Liver (tissue), 9 donors: ENCODE data around the gene MPPED2. TPM values are rescaled to one million over a fixed set of nuclear protein-coding genes. Genes with fewer than 3 reads are reported as not detected.

Experiments used
- DNase-seq: peaks from one replicate; pipeline ENCODE4 v3.0.0-alpha.2; 2017; ENCODE audit warnings: low spot score
- H3K27ac ChIP-seq, 2 donors: one replicate each; pipeline ENCODE4 v1.7.0; 2013; ENCODE audit warnings: inconsistent platforms in 2 of 2, low read length in 2 of 2, control low read depth in 1 of 2, low read depth in 1 of 2, mild to moderate bottlenecking in 1 of 2
- H3K27me3 ChIP-seq, 4 donors: one replicate each; pipeline versions ENCODE4 v1.6.1 to v1.7.0; 2013; ENCODE audit warnings: low read length in 3 of 4, inconsistent platforms in 1 of 4, mild to moderate bottlenecking in 1 of 4, moderate library complexity in 1 of 4; ENCODE audit not compliant: control insufficient read depth in 4 of 4, insufficient read depth in 4 of 4
- H3K36me3 ChIP-seq, 4 donors: one replicate each; pipeline versions ENCODE4 v1.6.1 to v1.7.0; 2013; ENCODE audit warnings: low read length in 3 of 4, mild to moderate bottlenecking in 3 of 4, low read depth in 1 of 4, moderate library complexity in 1 of 4; ENCODE audit not compliant: control insufficient read depth in 4 of 4, insufficient read depth in 3 of 4
- H3K4me1 ChIP-seq, 4 donors: one replicate each; pipeline versions ENCODE4 v1.6.1 to v1.7.0; 2013; ENCODE audit warnings: low read length in 3 of 4, mild to moderate bottlenecking in 3 of 4, moderate library complexity in 1 of 4; ENCODE audit not compliant: control insufficient read depth in 4 of 4, insufficient read depth in 4 of 4
- H3K4me3 ChIP-seq, 3 donors: one replicate each; pipeline versions ENCODE4 v1.6.1 to v1.7.0; 2013; ENCODE audit warnings: low read length in 3 of 3, control low read depth in 1 of 3, low read depth in 1 of 3, mild to moderate bottlenecking in 1 of 3
- H3K9ac ChIP-seq, 2 donors: one replicate each; pipeline ENCODE4 v1.7.0; 2013; ENCODE audit warnings: low read length in 2 of 2, mild to moderate bottlenecking in 2 of 2, moderate library complexity in 2 of 2, control low read depth in 1 of 2, low read depth in 1 of 2
- H3K9me3 ChIP-seq, 4 donors: one replicate each; pipeline versions ENCODE4 v1.6.1 to v1.7.0; 2013; ENCODE audit warnings: low read length in 3 of 4; ENCODE audit not compliant: control insufficient read depth in 4 of 4
- EGR1 ChIP-seq, 2 donors: IDR thresholded peaks; 2 replicates each; pipeline ENCODE4 v1.6.1; 2016 to 2018; ENCODE audit warnings: antibody characterized with exemption in 2 of 2, low read depth in 2 of 2
- FOXA1 ChIP-seq: IDR thresholded peaks from 2 replicates; pipeline ENCODE4 v1.6.1; 2016; ENCODE audit warnings: antibody characterized with exemption
- FOXA2 ChIP-seq: IDR thresholded peaks from 2 replicates; pipeline ENCODE4 v1.6.1; 2016; ENCODE audit warnings: antibody characterized with exemption
- GABPA ChIP-seq, 2 donors: IDR thresholded peaks in 1 of 2; conservative IDR thresholded peaks in 1 of 2; 2 replicates each; pipeline ENCODE4 v1.6.1; 2016; ENCODE audit warnings: antibody characterized with exemption in 2 of 2, mild to moderate bottlenecking in 1 of 2, moderate library complexity in 1 of 2
- HNF4A ChIP-seq, 2 donors: conservative IDR thresholded peaks; 2 replicates each; pipeline ENCODE4 v1.6.1; 2016; ENCODE audit warnings: antibody characterized with exemption in 2 of 2, mild to moderate bottlenecking in 2 of 2
- HNF4G ChIP-seq: IDR thresholded peaks from 2 replicates; pipeline ENCODE4 v1.6.1; 2016; ENCODE audit warnings: antibody characterized with exemption
- JUND ChIP-seq, 2 donors: IDR thresholded peaks; 2 replicates each; pipeline ENCODE4 v1.6.1; 2016; ENCODE audit warnings: antibody characterized with exemption in 2 of 2
- NR2F2 ChIP-seq: IDR thresholded peaks from 2 replicates; pipeline ENCODE4 v1.6.1; 2016; ENCODE audit warnings: antibody characterized with exemption
- RAD21 ChIP-seq, 2 donors: IDR thresholded peaks; 2 replicates each; pipeline ENCODE4 v1.6.1; 2016; ENCODE audit warnings: antibody characterized with exemption in 2 of 2, mild to moderate bottlenecking in 2 of 2
- YY1 ChIP-seq: IDR thresholded peaks from 2 replicates; pipeline ENCODE4 v1.6.1; 2016; ENCODE audit warnings: antibody characterized with exemption, mild to moderate bottlenecking
- WGBS: extraction: QIAGEN DNeasy Blood & Tissue Kit; methylation state at CpG from one replicate; pipeline ENCODE4 v1.1.7; 2013; 5-methylcytosine and 5-hydroxymethylcytosine counted together
- polyA plus RNA-seq, 2 donors: library from polyadenylated mRNA; stranded (reverse) in 1 of 2; unstranded in 1 of 2; fragments of 200-250 nt in 1 of 2; fragments of >200 nt in 1 of 2; fragmentation: Nextera tagmentation in 1 of 2; extraction: Ambion mirVana in 1 of 2; gene quantifications; one replicate each; pipeline versions ENCODE4 v1.2.1 to v1.2.3, GENCODE V29; 2013 to 2015
- total RNA-seq, 2 donors: library from RNA; depleted of rRNA; stranded (reverse); fragments of >200 nt; gene quantifications; one replicate each; pipeline ENCODE4 v1.2.3, GENCODE V29; 2014
- TF ChIP-seq, protein P1 (sequence below): IDR thresholded peaks from 2 replicates; pipeline ENCODE4 v1.6.1; 2016; ENCODE audit warnings: antibody characterized with exemption
- TF ChIP-seq, protein P2 (sequence below): IDR thresholded peaks from 2 replicates; pipeline ENCODE4 v1.6.1; 2016; ENCODE audit warnings: antibody characterized with exemption
- TF ChIP-seq, protein P3 (sequence below): IDR thresholded peaks from 2 replicates; pipeline ENCODE4 v1.6.1; 2016; ENCODE audit warnings: antibody characterized with exemption
- TF ChIP-seq, protein P4 (sequence below): fragments of 150-350 bp; IDR thresholded peaks from 2 replicates; pipeline ENCODE4 v1.5.1; 2017; ENCODE audit warnings: improper control_type of control experiment, low read depth, low read length; ENCODE audit not compliant: missing input control
- donor health status: healthy.
- donor health status: healthy.
- donor health status: healthy.
- donor health status: healthy.
- donor health status: healthy.

The MPPED2 gene
- total and polyA plus RNA-seq, 4 donors, result 0.22 to 1.6 (median 0.47) TPM

DNA sequence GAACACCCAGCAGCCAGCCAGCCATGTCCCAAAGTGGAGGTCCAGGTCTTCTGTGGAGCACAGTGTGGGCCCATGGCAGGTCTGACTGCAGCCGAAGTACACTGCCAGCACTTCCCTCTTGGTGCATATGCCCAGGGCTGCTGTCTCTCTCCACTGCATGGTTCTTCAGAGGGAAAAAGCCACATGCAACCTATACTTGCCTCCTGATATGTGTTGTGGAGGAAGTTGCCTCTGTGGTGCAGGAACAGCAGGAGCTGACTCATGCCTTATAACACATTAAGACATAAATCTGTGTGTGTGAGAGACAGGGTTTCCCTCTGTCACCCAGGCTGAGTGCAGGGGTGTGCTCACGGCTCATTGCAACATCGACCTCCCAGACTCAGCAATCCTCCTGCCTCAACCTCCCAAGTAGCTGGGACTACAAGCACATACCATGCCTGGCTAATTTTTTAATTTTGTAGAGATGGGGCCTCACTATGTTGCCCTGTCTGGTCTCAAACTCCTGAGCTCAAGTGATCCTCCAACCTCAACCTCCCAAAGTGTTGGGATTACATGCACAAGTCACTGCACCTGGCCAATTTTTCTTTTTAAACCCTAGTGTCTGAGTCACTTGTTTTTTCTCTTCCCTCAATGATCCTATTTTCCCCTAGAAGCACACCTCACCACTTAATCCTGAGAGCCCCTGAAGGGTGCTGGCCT, 98.8 kb downstream of the MPPED2 start:
- 76% methylated on average over 3 of the region's 3 CpGs for WGBS
- Histone ChIP-seq H3K36me3 (no peaks in the 10 kb centered on the region), H3K4me3 (no peak overlapping the region), H3K9ac (no peak overlapping the region), H3K9me3 (no peaks in the 10 kb centered on the region), H3K27ac (no peak overlapping the region), H3K27me3 (no peaks in the 10 kb centered on the region), H3K4me1 (peaks cover 0 to 20% (median 15%) of the 10 kb centered on the region in 4 donors)
- no peak for DNase-seq
- TF ChIP-seq YY1 (no peak), FOXA2 (no peak)
- TF ChIP-seq, protein P1, sequence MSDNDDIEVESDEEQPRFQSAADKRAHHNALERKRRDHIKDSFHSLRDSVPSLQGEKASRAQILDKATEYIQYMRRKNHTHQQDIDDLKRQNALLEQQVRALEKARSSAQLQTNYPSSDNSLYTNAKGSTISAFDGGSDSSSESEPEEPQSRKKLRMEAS, result no peak
- TF ChIP-seq, protein P2, sequence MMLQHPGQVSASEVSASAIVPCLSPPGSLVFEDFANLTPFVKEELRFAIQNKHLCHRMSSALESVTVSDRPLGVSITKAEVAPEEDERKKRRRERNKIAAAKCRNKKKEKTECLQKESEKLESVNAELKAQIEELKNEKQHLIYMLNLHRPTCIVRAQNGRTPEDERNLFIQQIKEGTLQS, result no peak

DNA sequence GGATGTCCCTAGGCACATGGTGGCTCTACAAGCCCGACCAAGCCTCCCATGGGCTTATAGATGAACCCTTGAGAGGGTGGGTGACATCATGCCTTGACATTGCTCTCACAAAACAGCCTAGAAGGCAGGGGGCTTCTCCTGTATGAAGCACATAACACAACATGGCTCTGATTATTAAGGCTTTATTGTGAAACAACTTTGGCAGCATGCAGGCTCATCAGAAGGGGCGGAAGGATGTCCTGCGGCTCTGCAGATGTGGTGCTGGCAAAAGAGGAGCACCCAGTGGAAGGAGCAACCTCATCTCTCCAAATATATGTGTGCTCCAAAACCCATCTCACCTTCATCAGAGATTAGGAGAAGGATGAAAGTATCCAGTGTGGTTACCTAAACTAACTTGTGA, 100.4 kb downstream of the MPPED2 start:
- no peaks in the 10 kb centered on the region for H3K27me3 ChIP-seq
- peaks cover 0 to 20% (median 15%) of the 10 kb centered on the region in 4 donors for H3K4me1 ChIP-seq
- TF ChIP-seq, protein P2, result no peak
- TF ChIP-seq, protein P1, result no peak
- TF ChIP-seq EGR1 (IDR thresholded peaks at IDR 0.05; ENCODE audit: low read depth in 2 of 2), result no peak
- no peak for TF ChIP-seq GABPA (IDR thresholded peaks at IDR 0.05 in 1 of 2, conservative IDR thresholded peaks at IDR 0.05 in 1 of 2)
- TF ChIP-seq, protein P3, sequence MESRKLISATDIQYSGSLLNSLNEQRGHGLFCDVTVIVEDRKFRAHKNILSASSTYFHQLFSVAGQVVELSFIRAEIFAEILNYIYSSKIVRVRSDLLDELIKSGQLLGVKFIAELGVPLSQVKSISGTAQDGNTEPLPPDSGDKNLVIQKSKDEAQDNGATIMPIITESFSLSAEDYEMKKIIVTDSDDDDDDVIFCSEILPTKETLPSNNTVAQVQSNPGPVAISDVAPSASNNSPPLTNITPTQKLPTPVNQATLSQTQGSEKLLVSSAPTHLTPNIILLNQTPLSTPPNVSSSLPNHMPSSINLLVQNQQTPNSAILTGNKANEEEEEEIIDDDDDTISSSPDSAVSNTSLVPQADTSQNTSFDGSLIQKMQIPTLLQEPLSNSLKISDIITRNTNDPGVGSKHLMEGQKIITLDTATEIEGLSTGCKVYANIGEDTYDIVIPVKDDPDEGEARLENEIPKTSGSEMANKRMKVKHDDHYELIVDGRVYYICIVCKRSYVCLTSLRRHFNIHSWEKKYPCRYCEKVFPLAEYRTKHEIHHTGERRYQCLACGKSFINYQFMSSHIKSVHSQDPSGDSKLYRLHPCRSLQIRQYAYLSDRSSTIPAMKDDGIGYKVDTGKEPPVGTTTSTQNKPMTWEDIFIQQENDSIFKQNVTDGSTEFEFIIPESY, result no peak
- no peak for TF ChIP-seq YY1
- TF ChIP-seq, protein P4, sequence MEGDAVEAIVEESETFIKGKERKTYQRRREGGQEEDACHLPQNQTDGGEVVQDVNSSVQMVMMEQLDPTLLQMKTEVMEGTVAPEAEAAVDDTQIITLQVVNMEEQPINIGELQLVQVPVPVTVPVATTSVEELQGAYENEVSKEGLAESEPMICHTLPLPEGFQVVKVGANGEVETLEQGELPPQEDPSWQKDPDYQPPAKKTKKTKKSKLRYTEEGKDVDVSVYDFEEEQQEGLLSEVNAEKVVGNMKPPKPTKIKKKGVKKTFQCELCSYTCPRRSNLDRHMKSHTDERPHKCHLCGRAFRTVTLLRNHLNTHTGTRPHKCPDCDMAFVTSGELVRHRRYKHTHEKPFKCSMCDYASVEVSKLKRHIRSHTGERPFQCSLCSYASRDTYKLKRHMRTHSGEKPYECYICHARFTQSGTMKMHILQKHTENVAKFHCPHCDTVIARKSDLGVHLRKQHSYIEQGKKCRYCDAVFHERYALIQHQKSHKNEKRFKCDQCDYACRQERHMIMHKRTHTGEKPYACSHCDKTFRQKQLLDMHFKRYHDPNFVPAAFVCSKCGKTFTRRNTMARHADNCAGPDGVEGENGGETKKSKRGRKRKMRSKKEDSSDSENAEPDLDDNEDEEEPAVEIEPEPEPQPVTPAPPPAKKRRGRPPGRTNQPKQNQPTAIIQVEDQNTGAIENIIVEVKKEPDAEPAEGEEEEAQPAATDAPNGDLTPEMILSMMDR, result no peak
- no peak for TF ChIP-seq JUND (IDR thresholded peaks at IDR 0.05)
- TF ChIP-seq HNF4G, result no peak
- no peak for TF ChIP-seq FOXA1
- no peak for TF ChIP-seq HNF4A (conservative IDR thresholded peaks at IDR 0.05)
- TF ChIP-seq NR2F2, result no peak
- no peak for TF ChIP-seq RAD21 (IDR thresholded peaks at IDR 0.05)
- H3K4me3 ChIP-seq, result no peak overlapping the region
- no peaks in the 10 kb centered on the region for H3K36me3 ChIP-seq
- 90% methylated on average over 3 of the region's 3 CpGs for WGBS
- no peak overlapping the region for H3K9ac ChIP-seq
- H3K9me3 ChIP-seq, result no peaks in the 10 kb centered on the region
- no peak for DNase-seq
- no peak overlapping the region for H3K27ac ChIP-seq
